Endothelial cell of umbilical vein (primary cell): ENCODE results near the gene RABIF. TPM values are rescaled to one million over a fixed set of nuclear protein-coding genes. Genes with fewer than 3 reads are reported as not detected.

ENCODE experiments used
- BruUV-seq: library from RNA; stranded (reverse); fragments of 400-500 nt; replicated peaks from 2 replicates; lab custom pipeline; 2021; lab: Mats Ljungman, UMichigan
- CTCF ChIA-PET: fragments of 300-600, 350-600 bp; sonication (Branson Sonifier 250); formaldehyde crosslinking; loops from one replicate; lab custom pipeline; 2021; ENCODE audit warnings: antibody characterized with exemption, inconsistent platforms; lab: Charles Lee
- POLR2A ChIA-PET: fragments of 300-600, 350-600 bp; sonication (Branson Sonifier 250); formaldehyde crosslinking; loops from one replicate; lab custom pipeline; 2021; ENCODE audit warnings: antibody characterized with exemption, inconsistent platforms; lab: Charles Lee
- DNase-seq: peaks from one replicate; pipeline ENCODE4 v3.0.0-alpha.2; 2011; ENCODE audit warnings: low read depth, low spot score
- FAIRE-seq: peaks from 2 replicates; lab custom pipeline; 2011; peaks lifted over from hg19 to GRCh38; lab: Jason Lieb, UNC
- H2AFZ ChIP-seq: 2 replicates; pipeline ENCODE4 v1.6.0; 2012; ENCODE audit warnings: low read depth, low read length, control low read depth, inconsistent platforms
- H3K27ac ChIP-seq: 2 replicates; pipeline ENCODE4 v1.5.1; 2011; ENCODE audit warnings: low read depth, mild to moderate bottlenecking, control low read depth, low read length, moderate library complexity; ENCODE audit not compliant: insufficient read depth
- H3K27me3 ChIP-seq, 2 experiments: 2 replicates each; pipeline versions ENCODE4 v1.6.0 to v1.6.1; 2011; ENCODE audit warnings: low read length in 2 of 2, mixed read lengths in 1 of 2; ENCODE audit not compliant: control insufficient read depth in 2 of 2, insufficient read depth in 2 of 2
- H3K36me3 ChIP-seq, 2 experiments: 2 replicates in 1 of 2; 3 replicates in 1 of 2; pipeline ENCODE4 v1.5.1; 2011; ENCODE audit warnings: low read length in 2 of 2, mild to moderate bottlenecking in 1 of 2, moderate library complexity in 1 of 2; ENCODE audit not compliant: control insufficient read depth in 2 of 2, insufficient read depth in 2 of 2; ENCODE audit errors: extremely low read depth in 1 of 2
- H3K4me1 ChIP-seq: 3 replicates; pipeline ENCODE4 v1.5.1; 2011; ENCODE audit warnings: mild to moderate bottlenecking, low read length; ENCODE audit not compliant: control insufficient read depth, insufficient read depth; ENCODE audit errors: extremely low read depth
- H3K4me2 ChIP-seq: 2 replicates; pipeline ENCODE4 v1.6.1; 2011; ENCODE audit warnings: low read length, control low read depth, mixed read lengths; ENCODE audit not compliant: insufficient read depth
- H3K4me3 ChIP-seq, 3 experiments: fragments of 200-600 bp in 1 of 3; sonication (generic), shearing (Covaris generic) in 1 of 3; replicated peaks in 1 of 3; 2 replicates each; pipeline ENCODE4 v1.5.1; 2011 to 2016; ENCODE audit warnings: control low read depth in 3 of 3, low read length in 3 of 3, mild to moderate bottlenecking in 2 of 3, inconsistent platforms in 1 of 3, low read depth in 1 of 3, moderate library complexity in 1 of 3; ENCODE audit not compliant: insufficient read depth in 1 of 3
- H3K79me2 ChIP-seq: 2 replicates; pipeline ENCODE4 v1.6.0; 2012; ENCODE audit warnings: low read length, inconsistent platforms; ENCODE audit not compliant: control insufficient read depth, insufficient read depth
- H3K9ac ChIP-seq: replicated peaks from 2 replicates; pipeline ENCODE3; 2011; ENCODE audit warnings: low read length, control low read depth; ENCODE audit not compliant: insufficient read depth; ENCODE audit errors: extremely low read depth
- H3K9me1 ChIP-seq: replicated peaks from 3 replicates; pipeline ENCODE4 v1.6.0; 2011; ENCODE audit warnings: mild to moderate bottlenecking, low read length; ENCODE audit not compliant: control insufficient read depth, insufficient read depth; ENCODE audit errors: extremely low read depth
- H3K9me3 ChIP-seq: replicated peaks from 2 replicates; pipeline ENCODE4 v1.5.1; 2012; ENCODE audit warnings: low read length, inconsistent platforms; ENCODE audit not compliant: control insufficient read depth, insufficient read depth
- H4K20me1 ChIP-seq: replicated peaks from 2 replicates; pipeline ENCODE3; 2011; ENCODE audit warnings: mild to moderate bottlenecking, low read length; ENCODE audit not compliant: control insufficient read depth, insufficient read depth; ENCODE audit errors: extremely low read depth
- EZH2 ChIP-seq: IDR thresholded peaks from 2 replicates; pipeline ENCODE4 v1.6.1; 2012; ENCODE audit warnings: borderline replicate concordance, low read depth, mild to moderate bottlenecking, moderate library complexity, low read length, inconsistent platforms; ENCODE audit not compliant: severe bottlenecking
- FOS ChIP-seq: IDR thresholded peaks from 2 replicates; pipeline ENCODE4 v1.6.1; 2011; ENCODE audit warnings: mild to moderate bottlenecking, low read length, moderate library complexity, borderline replicate concordance; ENCODE audit not compliant: insufficient read depth
- GATA2 ChIP-seq: IDR thresholded peaks from 2 replicates; pipeline ENCODE4 v1.7.0; 2011; ENCODE audit warnings: low read depth, mild to moderate bottlenecking, moderate library complexity, mixed read lengths, low read length; ENCODE audit not compliant: insufficient read length, insufficient read depth
- JUN ChIP-seq: IDR thresholded peaks from 2 replicates; pipeline ENCODE4 v1.6.1; 2011; ENCODE audit warnings: borderline replicate concordance, low read depth; ENCODE audit not compliant: insufficient read length, insufficient read depth
- MAX ChIP-seq: IDR thresholded peaks from 2 replicates; pipeline ENCODE4 v1.6.1; 2011; ENCODE audit not compliant: insufficient read depth, insufficient read length
- MYC ChIP-seq: IDR thresholded peaks from one replicate; pipeline ENCODE4 v1.6.1; 2011; ENCODE audit warnings: mild to moderate bottlenecking, low read depth, low read length
- POLR2A ChIP-seq: IDR thresholded peaks from 2 replicates; pipeline ENCODE4 v1.6.1; 2012; ENCODE audit warnings: low read depth, mild to moderate bottlenecking, control low read depth, low read length
- POLR2AphosphoS5 ChIP-seq: IDR thresholded peaks from 2 replicates; pipeline ENCODE4 v1.6.1; 2012; ENCODE audit warnings: low read depth, mild to moderate bottlenecking, control low read depth, low read length, moderate library complexity; ENCODE audit not compliant: insufficient read depth
- dilution Hi-C: fragments of 300-500 bp; cut with MboI; formaldehyde crosslinking; loops from one replicate; pipeline ENCODE4 v1.15.0; 2019; ENCODE audit warnings: low sequenced_read_pairs; ENCODE audit not compliant: extremely low pct_ligation_motif_present
- intact Hi-C: fragments of 100-400 bp; cut with micrococcal nuclease; formaldehyde crosslinking; loops from one replicate; pipeline ENCODE4 v1.10.0; 2022
- polyA plus RNA-seq, 4 experiments: library from polyadenylated mRNA; depleted of rRNA in 3 of 4; stranded (reverse) in 3 of 4; unstranded in 1 of 4; fragments of >200 nt; gene quantifications; 2 replicates each; pipeline versions ENCODE4 v1.2.1 to v1.2.3, GENCODE V29; 2011 to 2012; ENCODE audit warnings: missing spikeins in 1 of 4
- total RNA-seq: library from RNA; stranded (reverse); gene quantifications from 2 replicates; pipeline ENCODE4 v1.2.3, GENCODE V29; 2021
- TF ChIP-seq, protein P1 (sequence below), 2 donors: IDR thresholded peaks; 1 replicate in 1 of 2; 2 replicates in 1 of 2; pipeline ENCODE4 v1.5.1; 2011; ENCODE audit warnings: low read length in 2 of 2, mild to moderate bottlenecking in 2 of 2, moderate library complexity in 2 of 2, control low read depth in 1 of 2, inconsistent platforms in 1 of 2, low read depth in 1 of 2; ENCODE audit not compliant: insufficient read depth in 1 of 2; ENCODE audit errors: extremely low read depth in 1 of 2

Gene RABIF
- total and polyA plus RNA-seq, 2 donors (not counting 3 experiments of a cell fraction or from before 2014, with no cell fraction given), result 15.8 to 17.1 TPM

DNA sequence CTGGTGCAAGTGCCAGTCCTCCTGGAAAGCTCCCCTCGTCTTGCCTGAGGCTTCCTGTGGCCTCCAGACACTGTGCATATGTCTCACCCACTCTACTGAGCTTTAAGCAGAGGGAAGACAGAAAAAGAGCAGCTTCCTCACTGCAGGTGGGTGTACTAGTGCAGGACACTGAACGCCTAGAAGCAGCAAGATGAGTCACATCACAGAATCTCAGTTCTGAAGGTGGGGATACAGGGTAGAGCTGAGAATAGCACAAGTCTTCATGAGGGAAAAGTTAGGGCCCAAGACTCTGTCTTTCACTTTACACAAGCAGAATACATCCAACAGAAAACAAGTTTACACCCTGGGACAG, 40.8 kb downstream of the RABIF start:
- Histone ChIP-seq H3K36me3 (no peaks in the 10 kb centered on the region), H3K9me1 (no peaks in the 10 kb centered on the region), H3K27me3 (peaks cover 0 to 4% of the 10 kb centered on the region in 2 experiments), H3K27ac (no peak overlapping the region), H3K4me1 (no peaks in the 10 kb centered on the region), H3K9me3 (no peaks in the 10 kb centered on the region), H3K4me3 (no peak overlapping the region), H3K79me2 (no peaks in the 10 kb centered on the region), H4K20me1 (no peaks in the 10 kb centered on the region), H3K4me2 (no peak overlapping the region), H3K9ac (no peak overlapping the region), H2AFZ (no peak overlapping the region)
- TF ChIP-seq MYC (no peak), FOS (no peak), POLR2A (no peak), GATA2 (no peak), POLR2AphosphoS5 (no peak), MAX (no peak), JUN (no peak), EZH2 (no peak)
- TF ChIP-seq, protein P1, sequence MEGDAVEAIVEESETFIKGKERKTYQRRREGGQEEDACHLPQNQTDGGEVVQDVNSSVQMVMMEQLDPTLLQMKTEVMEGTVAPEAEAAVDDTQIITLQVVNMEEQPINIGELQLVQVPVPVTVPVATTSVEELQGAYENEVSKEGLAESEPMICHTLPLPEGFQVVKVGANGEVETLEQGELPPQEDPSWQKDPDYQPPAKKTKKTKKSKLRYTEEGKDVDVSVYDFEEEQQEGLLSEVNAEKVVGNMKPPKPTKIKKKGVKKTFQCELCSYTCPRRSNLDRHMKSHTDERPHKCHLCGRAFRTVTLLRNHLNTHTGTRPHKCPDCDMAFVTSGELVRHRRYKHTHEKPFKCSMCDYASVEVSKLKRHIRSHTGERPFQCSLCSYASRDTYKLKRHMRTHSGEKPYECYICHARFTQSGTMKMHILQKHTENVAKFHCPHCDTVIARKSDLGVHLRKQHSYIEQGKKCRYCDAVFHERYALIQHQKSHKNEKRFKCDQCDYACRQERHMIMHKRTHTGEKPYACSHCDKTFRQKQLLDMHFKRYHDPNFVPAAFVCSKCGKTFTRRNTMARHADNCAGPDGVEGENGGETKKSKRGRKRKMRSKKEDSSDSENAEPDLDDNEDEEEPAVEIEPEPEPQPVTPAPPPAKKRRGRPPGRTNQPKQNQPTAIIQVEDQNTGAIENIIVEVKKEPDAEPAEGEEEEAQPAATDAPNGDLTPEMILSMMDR (IDR thresholded peaks at IDR 0.05; ENCODE audit: extremely low read depth in 1 of 2, insufficient read depth in 1 of 2, low read depth in 1 of 2, low read length in 2 of 2), result no peak
- intact Hi-C loops, result no loop called here
- ChIA-PET POLR2A (no interaction called here), CTCF (interaction anchor here (1.0 kb wide), 1 partner anchor 13 kb away, joined by 3 read pairs; no protein-coding TSS in a partner anchor)
- DNase-seq (no peak), FAIRE-seq (no peak)
- no TSS peak for BruUV-seq
- dilution Hi-C loops, result no loop called here
